Panc1 (cell line): Measurements from ENCODE around the gene DDIT3. TPM values are rescaled to one million over a fixed set of nuclear protein-coding genes. Genes with fewer than 3 reads are reported as not detected.

Experiments used
- ATAC-seq: fragments of 200-7000 bp; cut with Tn5 transposase; 2 replicates; pipeline ENCODE4 v1.9.1; 2020; ENCODE audit warnings: mild to moderate bottlenecking, moderate library complexity
- BruUV-seq: library from RNA; stranded (reverse); fragments of 400-500 nt; replicated peaks from 2 replicates; lab custom pipeline; 2021; lab: Mats Ljungman, UMichigan
- CTCF ChIA-PET: fragments of 300-600 bp; sonication (Branson Sonifier 250); formaldehyde crosslinking; loops from one replicate; lab custom pipeline; 2022; ENCODE audit warnings: antibody characterized with exemption; lab: Charles Lee
- POLR2A ChIA-PET: fragments of 300-600 bp; sonication (Branson Sonifier 250); formaldehyde crosslinking; loops from one replicate; lab custom pipeline; 2022; ENCODE audit warnings: antibody characterized with exemption; lab: Charles Lee
- DNase-seq: peaks from one replicate; pipeline ENCODE4 v3.0.0-alpha.2; 2010; ENCODE audit warnings: low read depth, low spot score
- H3K27ac ChIP-seq: 2 replicates; pipeline ENCODE4 v1.5.1; 2011; ENCODE audit warnings: mild to moderate bottlenecking, low read length, inconsistent platforms
- H3K27me3 ChIP-seq: fragments of 200-500 bp; sonication (Bioruptor generic); 2 replicates; pipeline ENCODE4 v1.6.0; 2014; ENCODE audit warnings: low read length, inconsistent platforms; ENCODE audit not compliant: control insufficient read depth, insufficient read depth
- H3K36me3 ChIP-seq: fragments of 200-500 bp; sonication (Bioruptor generic); 2 replicates; pipeline ENCODE4 v1.5.1; 2014; ENCODE audit warnings: inconsistent platforms, mild to moderate bottlenecking, low read length, moderate library complexity; ENCODE audit not compliant: control insufficient read depth, insufficient read depth
- H3K4me1 ChIP-seq: 2 replicates; pipeline ENCODE4 v1.5.1; 2011; ENCODE audit warnings: inconsistent platforms, mild to moderate bottlenecking, low read length, moderate library complexity; ENCODE audit not compliant: control insufficient read depth, insufficient read depth
- H3K4me3 ChIP-seq, 2 experiments: 2 replicates each; pipeline ENCODE4 v1.5.1; 2011 to 2012; ENCODE audit warnings: low read depth in 2 of 2, low read length in 2 of 2, mild to moderate bottlenecking in 2 of 2, inconsistent platforms in 1 of 2, moderate library complexity in 1 of 2
- H3K9me3 ChIP-seq: fragments of 200-500 bp; sonication (Bioruptor generic); 2 replicates; pipeline ENCODE4 v1.5.1; 2014; ENCODE audit warnings: low read depth, mild to moderate bottlenecking, inconsistent platforms, low read length, moderate library complexity; ENCODE audit not compliant: control insufficient read depth, insufficient read depth
- POLR2AphosphoS5 ChIP-seq: IDR thresholded peaks from 2 replicates; pipeline ENCODE4 v1.6.1; 2012; ENCODE audit warnings: mild to moderate bottlenecking, low read depth, low read length, moderate library complexity
- SIN3A ChIP-seq: IDR thresholded peaks from 2 replicates; pipeline ENCODE4 v1.6.1; 2012; ENCODE audit warnings: low read depth, mild to moderate bottlenecking, low read length, moderate library complexity, borderline replicate concordance; ENCODE audit not compliant: insufficient read depth
- TCF7L2 ChIP-seq: IDR thresholded peaks from 2 replicates; pipeline ENCODE4 v1.6.1; 2011; ENCODE audit warnings: mild to moderate bottlenecking, low read depth, low read length, inconsistent platforms
- in situ Hi-C: cut with HindIII; loops from 2 replicates; pipeline ENCODE4 v1.10.0; 2016; ENCODE audit warnings: low sequenced_read_pairs, low pct_unique_long_range_greater_than_20kb
- intact Hi-C: fragments of 100-400 bp; cut with micrococcal nuclease; formaldehyde crosslinking; loops from one replicate; pipeline ENCODE4 v1.10.0; 2022; ENCODE audit not compliant: unreplicated experiment
- total RNA-seq: library from RNA; stranded (reverse); gene quantifications from one replicate; pipeline ENCODE4 v1.2.1, GENCODE V29; 2021; ENCODE audit not compliant: unreplicated experiment
- TF ChIP-seq, protein P1 (sequence below), 2 experiments: IDR thresholded peaks; 2 replicates each; pipeline ENCODE4 v1.6.1; 2011 to 2012; ENCODE audit warnings: low read depth in 2 of 2, control low read depth in 1 of 2, low read length in 1 of 2, mild to moderate bottlenecking in 1 of 2, moderate library complexity in 1 of 2; ENCODE audit not compliant: insufficient read depth in 1 of 2
- TF ChIP-seq, protein P2 (sequence below): fragments of 450-650 bp; IDR thresholded peaks from 2 replicates; pipeline ENCODE4 v1.5.1; 2017; ENCODE audit warnings: mild to moderate bottlenecking

Gene DDIT3
- total RNA-seq, 1 experiment from 2014 or later, result 47.2 TPM

DNA sequence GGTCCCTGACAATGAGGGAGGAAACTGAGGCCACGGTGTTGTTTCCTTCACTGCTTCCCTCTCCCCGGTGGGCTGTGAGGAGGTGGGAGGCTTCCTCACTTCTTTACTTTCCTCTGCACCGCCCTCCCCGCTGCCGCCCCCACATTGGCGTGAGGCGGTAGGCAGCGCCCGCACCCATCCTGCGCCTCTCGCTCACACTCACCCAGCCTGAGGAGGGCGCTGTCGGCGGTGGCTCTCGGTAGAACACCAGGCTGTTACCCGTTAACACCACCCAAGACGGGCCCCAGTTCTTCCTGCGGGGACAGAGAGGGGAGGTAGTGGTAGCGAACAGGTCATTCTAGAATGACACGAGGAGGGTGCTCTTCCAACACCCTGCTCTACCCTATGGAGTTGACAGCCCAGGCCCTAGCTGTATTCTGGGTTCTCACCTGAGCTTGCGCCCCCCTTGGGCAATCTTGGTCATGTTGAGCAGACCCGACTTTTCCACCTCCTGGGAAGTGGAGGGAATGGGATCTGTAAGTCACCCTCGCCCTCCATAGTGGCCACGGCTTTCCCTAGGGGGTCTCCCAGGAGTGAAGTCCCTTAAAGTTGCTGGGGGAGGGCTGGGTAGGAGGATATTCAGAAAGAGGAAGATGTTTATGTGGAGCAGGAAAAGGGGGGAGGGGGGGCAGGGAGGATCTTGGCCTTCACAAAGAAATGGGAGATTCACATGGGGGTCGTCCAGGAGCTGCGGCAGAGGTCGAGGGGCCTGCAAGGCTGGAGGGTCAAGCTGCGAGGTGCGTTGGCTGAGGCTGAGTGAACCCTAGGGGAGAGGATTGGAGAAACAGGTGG is 43.9 kb downstream of the DDIT3 start:
- ATAC-seq (peak; percentile 4; the same call in 1 of the 2 replicates), DNase-seq (no peak)
- Histone ChIP-seq H3K4me1 (no peaks in the 10 kb centered on the region; the same call in 1 of the 2 replicates), H3K36me3 (no peaks in the 10 kb centered on the region), H3K9me3 (no peaks in the 10 kb centered on the region), H3K4me3 (peak overlapping the region in 1 of 2 experiments; percentile 31; a peak in 1 of 4 replicates), H3K27ac (no peak overlapping the region), H3K27me3 (peaks cover 2% of the 10 kb centered on the region; the same call in 1 of the 2 replicates)
- POLR2A ChIA-PET, result no interaction called here
- in situ Hi-C loops (no loop called here), intact Hi-C loops (no loop called here)
- TF ChIP-seq, protein P1, sequence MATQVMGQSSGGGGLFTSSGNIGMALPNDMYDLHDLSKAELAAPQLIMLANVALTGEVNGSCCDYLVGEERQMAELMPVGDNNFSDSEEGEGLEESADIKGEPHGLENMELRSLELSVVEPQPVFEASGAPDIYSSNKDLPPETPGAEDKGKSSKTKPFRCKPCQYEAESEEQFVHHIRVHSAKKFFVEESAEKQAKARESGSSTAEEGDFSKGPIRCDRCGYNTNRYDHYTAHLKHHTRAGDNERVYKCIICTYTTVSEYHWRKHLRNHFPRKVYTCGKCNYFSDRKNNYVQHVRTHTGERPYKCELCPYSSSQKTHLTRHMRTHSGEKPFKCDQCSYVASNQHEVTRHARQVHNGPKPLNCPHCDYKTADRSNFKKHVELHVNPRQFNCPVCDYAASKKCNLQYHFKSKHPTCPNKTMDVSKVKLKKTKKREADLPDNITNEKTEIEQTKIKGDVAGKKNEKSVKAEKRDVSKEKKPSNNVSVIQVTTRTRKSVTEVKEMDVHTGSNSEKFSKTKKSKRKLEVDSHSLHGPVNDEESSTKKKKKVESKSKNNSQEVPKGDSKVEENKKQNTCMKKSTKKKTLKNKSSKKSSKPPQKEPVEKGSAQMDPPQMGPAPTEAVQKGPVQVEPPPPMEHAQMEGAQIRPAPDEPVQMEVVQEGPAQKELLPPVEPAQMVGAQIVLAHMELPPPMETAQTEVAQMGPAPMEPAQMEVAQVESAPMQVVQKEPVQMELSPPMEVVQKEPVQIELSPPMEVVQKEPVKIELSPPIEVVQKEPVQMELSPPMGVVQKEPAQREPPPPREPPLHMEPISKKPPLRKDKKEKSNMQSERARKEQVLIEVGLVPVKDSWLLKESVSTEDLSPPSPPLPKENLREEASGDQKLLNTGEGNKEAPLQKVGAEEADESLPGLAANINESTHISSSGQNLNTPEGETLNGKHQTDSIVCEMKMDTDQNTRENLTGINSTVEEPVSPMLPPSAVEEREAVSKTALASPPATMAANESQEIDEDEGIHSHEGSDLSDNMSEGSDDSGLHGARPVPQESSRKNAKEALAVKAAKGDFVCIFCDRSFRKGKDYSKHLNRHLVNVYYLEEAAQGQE (IDR thresholded peaks at IDR 0.05; ENCODE audit: insufficient read depth in 1 of 2, low read depth in 2 of 2, low read length in 1 of 2), result no peak
- no peak for TF ChIP-seq SIN3A
- TF ChIP-seq, protein P2, sequence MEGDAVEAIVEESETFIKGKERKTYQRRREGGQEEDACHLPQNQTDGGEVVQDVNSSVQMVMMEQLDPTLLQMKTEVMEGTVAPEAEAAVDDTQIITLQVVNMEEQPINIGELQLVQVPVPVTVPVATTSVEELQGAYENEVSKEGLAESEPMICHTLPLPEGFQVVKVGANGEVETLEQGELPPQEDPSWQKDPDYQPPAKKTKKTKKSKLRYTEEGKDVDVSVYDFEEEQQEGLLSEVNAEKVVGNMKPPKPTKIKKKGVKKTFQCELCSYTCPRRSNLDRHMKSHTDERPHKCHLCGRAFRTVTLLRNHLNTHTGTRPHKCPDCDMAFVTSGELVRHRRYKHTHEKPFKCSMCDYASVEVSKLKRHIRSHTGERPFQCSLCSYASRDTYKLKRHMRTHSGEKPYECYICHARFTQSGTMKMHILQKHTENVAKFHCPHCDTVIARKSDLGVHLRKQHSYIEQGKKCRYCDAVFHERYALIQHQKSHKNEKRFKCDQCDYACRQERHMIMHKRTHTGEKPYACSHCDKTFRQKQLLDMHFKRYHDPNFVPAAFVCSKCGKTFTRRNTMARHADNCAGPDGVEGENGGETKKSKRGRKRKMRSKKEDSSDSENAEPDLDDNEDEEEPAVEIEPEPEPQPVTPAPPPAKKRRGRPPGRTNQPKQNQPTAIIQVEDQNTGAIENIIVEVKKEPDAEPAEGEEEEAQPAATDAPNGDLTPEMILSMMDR, result no peak; the same call in 1 of the 2 replicates
- no peak for TF ChIP-seq TCF7L2
- TF ChIP-seq POLR2AphosphoS5, result no peak
- CTCF ChIA-PET, result interaction anchor here (0.6 kb wide), 1 partner anchor 36 kb away, joined by 3 read pairs; no protein-coding TSS in a partner anchor
- BruUV-seq, result no TSS peak

DNA sequence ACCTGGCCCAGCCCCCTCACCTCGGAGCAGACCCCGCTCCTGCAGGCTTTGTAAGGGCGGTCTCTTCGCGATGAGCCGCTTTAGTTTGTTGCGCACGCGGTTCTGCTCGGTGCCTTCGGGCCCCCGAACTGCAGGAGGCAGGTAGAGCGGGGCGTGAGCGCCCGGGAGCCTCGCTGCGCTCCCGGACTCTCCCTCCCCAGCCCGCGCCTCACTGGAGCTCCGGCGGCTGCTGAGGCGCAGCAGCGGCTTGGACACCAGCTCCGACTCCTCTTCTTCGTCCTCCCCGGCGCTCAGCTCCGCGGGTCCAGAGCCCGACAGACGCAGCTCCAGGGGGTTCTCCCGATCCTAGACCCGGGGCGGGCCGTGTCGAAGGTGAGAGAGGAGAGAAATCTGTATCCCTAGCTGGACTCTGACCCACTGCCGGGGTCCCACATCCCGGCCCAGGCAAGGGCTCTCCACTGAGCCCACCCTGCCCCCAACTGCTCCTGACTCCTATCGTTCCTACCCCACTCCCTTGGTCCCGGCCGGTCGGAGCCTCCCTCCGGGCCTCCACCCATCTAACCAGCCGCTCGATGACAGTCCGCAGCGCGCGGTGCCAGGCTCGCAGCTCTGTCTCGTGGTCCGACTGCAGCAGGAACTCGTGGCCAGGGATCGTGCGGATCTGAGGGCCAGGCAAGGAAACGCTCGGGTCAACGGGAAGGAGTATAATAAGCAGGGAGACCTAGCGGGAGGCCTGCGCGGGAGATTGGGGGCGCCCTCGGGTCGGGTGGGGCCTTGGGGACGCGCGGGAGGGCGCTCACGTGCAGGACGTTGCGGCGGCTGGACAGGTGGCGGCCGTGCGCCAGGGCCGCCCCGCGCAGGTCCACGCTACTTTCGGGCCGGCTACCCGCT is 44.8 kb downstream of the DDIT3 start:
- intact Hi-C loops (no loop called here), in situ Hi-C loops (no loop called here)
- Histone ChIP-seq H3K4me1 (no peaks in the 10 kb centered on the region; the same call in 1 of the 2 replicates), H3K36me3 (no peaks in the 10 kb centered on the region), H3K27me3 (peaks cover 2% of the 10 kb centered on the region; the same call in 1 of the 2 replicates), H3K4me3 (peak overlapping the region in 1 of 2 experiments; percentile 31; a peak in 1 of 4 replicates), H3K9me3 (no peaks in the 10 kb centered on the region), H3K27ac (no peak overlapping the region)
- TF ChIP-seq TCF7L2, result no peak
- TF ChIP-seq, protein P1 (IDR thresholded peaks at IDR 0.05; ENCODE audit: insufficient read depth in 1 of 2, low read depth in 2 of 2, low read length in 1 of 2), result no peak
- no peak for TF ChIP-seq SIN3A
- TF ChIP-seq, protein P2, result no peak
- TF ChIP-seq POLR2AphosphoS5, result no peak
- CTCF ChIA-PET, result interaction anchor here (0.6 to 0.7 kb wide), 2 partner anchors 10 to 240 kb away, joined by 4 to 5 read pairs; no protein-coding TSS in a partner anchor
- DNase-seq, result no peak
- POLR2A ChIA-PET, result no interaction called here
- no TSS peak for BruUV-seq
- peak; percentile 43 for ATAC-seq
